HEK293T (cell line): Measurements from ENCODE around the gene LCN12.

Source experiments
- BHLHE40 ChIP-seq: fragments of 450-650 bp; IDR thresholded peaks from 2 replicates; pipeline ENCODE4 v1.6.1; 2016; ENCODE audit warnings: mild to moderate bottlenecking, moderate library complexity, borderline replicate concordance
- CTBP1 ChIP-seq: fragments of 450-650 bp; IDR thresholded peaks from 2 replicates; pipeline ENCODE4 v1.6.1; 2016; ENCODE audit warnings: borderline replicate concordance
- ELF4 ChIP-seq: fragments of 450-650 bp; IDR thresholded peaks from 2 replicates; pipeline ENCODE4 v1.6.1; 2017; ENCODE audit warnings: antibody characterized with exemption
- FOXK2 ChIP-seq: fragments of 450-650 bp; IDR thresholded peaks from 2 replicates; pipeline ENCODE4 v1.6.1; 2016; ENCODE audit warnings: mild to moderate bottlenecking
- FOXM1 ChIP-seq: fragments of 450-650 bp; IDR thresholded peaks from 2 replicates; pipeline ENCODE4 v1.6.1; 2017; ENCODE audit warnings: mild to moderate bottlenecking, borderline replicate concordance
- L3MBTL2 ChIP-seq: fragments of 450-650 bp; conservative IDR thresholded peaks from 2 replicates; pipeline ENCODE4 v1.6.1; 2016; ENCODE audit warnings: mild to moderate bottlenecking
- NFRKB ChIP-seq: fragments of 450-650 bp; IDR thresholded peaks from 2 replicates; pipeline ENCODE4 v1.6.1; 2016; ENCODE audit warnings: mild to moderate bottlenecking, moderate library complexity
- ZNF384 ChIP-seq: fragments of 450-650 bp; IDR thresholded peaks from 2 replicates; pipeline ENCODE4 v1.6.1; 2016

DNA sequence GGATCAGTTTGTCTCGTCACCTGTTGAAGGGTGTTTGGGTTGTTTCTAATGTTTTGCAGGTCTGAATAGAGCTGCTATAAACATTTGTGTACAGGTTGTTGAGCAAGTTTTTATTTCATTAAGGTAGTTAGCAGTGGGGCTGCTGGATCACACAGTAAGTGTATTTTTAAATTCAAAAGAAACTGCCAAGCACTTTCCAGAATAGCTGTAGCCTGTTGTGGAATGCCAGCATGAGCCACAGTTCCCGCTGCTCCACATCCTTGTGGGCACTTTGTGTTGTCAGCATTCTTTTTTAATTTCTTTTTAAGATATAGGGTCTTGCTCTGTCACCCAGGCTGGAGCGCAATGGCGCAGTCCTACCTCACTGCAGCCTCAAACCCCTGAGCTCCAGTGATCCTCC is 22.1 kb upstream of the LCN12 start:
- TF ChIP-seq FOXK2 (no peak), L3MBTL2 (no peak), ZNF384 (no peak), FOXM1 (no peak), BHLHE40 (no peak), NFRKB (no peak), CTBP1 (no peak), ELF4 (no peak)
